Measurements from ENCODE around the gene ZNF529.
"Not testable (repeated sequence)": the region's sequence is repeated elsewhere in the genome, so short reads cannot be mapped to it uniquely, and the experiment has no call there.

ZNF529 gene

DNA sequence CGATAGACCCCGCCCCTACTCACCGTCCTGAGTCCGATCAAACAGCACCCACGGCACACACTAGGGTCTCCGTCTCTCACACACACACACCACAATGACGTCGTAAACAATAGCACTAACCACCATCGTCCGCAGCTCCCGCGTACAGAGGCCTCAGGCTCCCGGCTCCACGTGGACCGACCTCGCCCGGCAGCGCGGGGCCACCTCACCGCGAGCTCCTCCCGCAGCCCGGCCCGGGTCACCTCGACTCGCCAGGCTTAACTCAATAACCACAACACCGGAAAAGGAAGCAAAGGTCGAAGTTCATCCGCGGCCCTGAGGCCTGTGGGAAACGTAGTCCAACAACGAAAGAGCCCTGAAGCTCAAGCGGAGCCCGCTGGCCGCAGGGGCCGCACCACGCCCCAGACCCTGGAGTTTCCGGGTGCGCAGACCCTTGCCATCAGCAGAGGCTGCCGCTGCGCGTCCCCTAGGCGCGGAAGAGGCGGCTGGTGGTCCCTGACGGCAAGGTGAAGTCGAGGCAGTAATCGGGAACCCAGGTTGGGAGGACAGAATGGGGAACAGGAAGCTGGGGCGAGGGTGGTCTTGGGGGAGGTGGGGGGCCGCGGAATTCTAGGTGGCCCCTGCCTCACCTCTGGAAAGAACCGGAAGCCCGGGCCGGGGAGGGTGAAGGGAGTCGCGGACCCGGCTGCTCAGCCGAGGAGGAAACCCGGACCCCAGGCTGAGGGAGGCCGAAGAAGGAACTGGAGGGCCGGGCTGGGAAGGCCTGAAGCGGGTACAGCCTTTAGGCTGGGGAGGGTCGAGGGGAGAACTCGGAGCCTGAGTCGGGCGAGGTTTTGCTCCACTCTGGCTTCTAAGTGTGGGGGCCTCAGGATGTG, at the start of gene ZNF529:
Gene ZNF529, minus strand, starts transcription at position 273 of the 875 bp plus-strand sequence. CDS start 946 bp downstream, outside the sequence.
- Histone ChIP-seq H3K4me3 (ENCODE audit: insufficient read length, low read depth) (peak within 1 kb of the TSS; percentile 91), H3K4me1 (ENCODE audit: insufficient read depth, insufficient read length) (peaks cover 2% of the 10 kb centered on the region), H3K27me3 (ENCODE audit: insufficient read depth, insufficient read length) (no peaks in the 10 kb centered on the region), H3K9ac (ENCODE audit: insufficient read length, low read depth) (peak within 1 kb of the TSS; percentile 93), H3K36me3 (ENCODE audit: insufficient read depth, insufficient read length, low read length) (peaks cover 31% of the 10 kb centered on the region), H3K9me3 (ENCODE audit: insufficient read depth, low read length) (no peaks in the 10 kb centered on the region)
- peak; percentile 82 for DNase-seq (ENCODE audit: low read depth, low spot score)
- TF ChIP-seq ZNF274 (IDR thresholded peaks at IDR 0.05; ENCODE audit: low read depth, low read length) (no peak), YY1 (IDR thresholded peaks at IDR 0.05; ENCODE audit: insufficient read depth, insufficient read length) (no peak), SUZ12 (IDR thresholded peaks at IDR 0.05; ENCODE audit: extremely low read depth, insufficient read depth, insufficient read length) (no peak)

GRCh38 chr19:36605877-36606478, 32.9 kb upstream of the ZNF529 start:
- H3K9ac ChIP-seq (ENCODE audit: insufficient read length, low read depth), result peak overlapping the region; percentile 81
- H3K27me3 ChIP-seq (ENCODE audit: insufficient read depth, insufficient read length), result peaks cover 14% of the 10 kb centered on the region
- peaks cover 3% of the 10 kb centered on the region for H3K4me1 ChIP-seq (ENCODE audit: insufficient read depth, insufficient read length)
- TF ChIP-seq SUZ12 (IDR thresholded peaks at IDR 0.05; ENCODE audit: extremely low read depth, insufficient read depth, insufficient read length) (no peak), YY1 (IDR thresholded peaks at IDR 0.05; ENCODE audit: insufficient read depth, insufficient read length) (no peak), ZNF274 (IDR thresholded peaks at IDR 0.05; ENCODE audit: low read depth, low read length) (no peak)
- H3K9me3 ChIP-seq (ENCODE audit: insufficient read depth, low read length), result no peaks in the 10 kb centered on the region
- H3K4me3 ChIP-seq (ENCODE audit: insufficient read length, low read depth), result peak overlapping the region; percentile 81
- peaks cover 30% of the 10 kb centered on the region for H3K36me3 ChIP-seq (ENCODE audit: insufficient read depth, insufficient read length, low read length)
- DNase-seq (ENCODE audit: low read depth, low spot score), result no peak

GRCh38 chr19:36605101-36605876, 32.2 kb upstream of the ZNF529 start, which contains the start of gene ZNF382:
ZNF382 (plus strand) TSS chr19:36605313; CDS start chr19:36609915, 4,602 bp downstream.
- no peaks in the 10 kb centered on the region for H3K9me3 ChIP-seq (ENCODE audit: insufficient read depth, low read length)
- H3K9ac ChIP-seq (ENCODE audit: insufficient read length, low read depth), result peak within 1 kb of the TSS; percentile 81
- peak within 1 kb of the TSS; percentile 81 for H3K4me3 ChIP-seq (ENCODE audit: insufficient read length, low read depth)
- no peak for DNase-seq (ENCODE audit: low read depth, low spot score)
- H3K27me3 ChIP-seq (ENCODE audit: insufficient read depth, insufficient read length), result peaks cover 14% of the 10 kb centered on the region
- H3K4me1 ChIP-seq (ENCODE audit: insufficient read depth, insufficient read length), result peaks cover 3% of the 10 kb centered on the region
- TF ChIP-seq YY1 (IDR thresholded peaks at IDR 0.05; ENCODE audit: insufficient read depth, insufficient read length) (no peak), SUZ12 (IDR thresholded peaks at IDR 0.05; ENCODE audit: extremely low read depth, insufficient read depth, insufficient read length) (no peak), ZNF274 (IDR thresholded peaks at IDR 0.05; ENCODE audit: low read depth, low read length) (no peak)
- peaks cover 25% of the 10 kb centered on the region for H3K36me3 ChIP-seq (ENCODE audit: insufficient read depth, insufficient read length, low read length)

- Histone ChIP-seq H3K36me3 (ENCODE audit: insufficient read depth, insufficient read length, low read length) (peaks cover 21% of the 10 kb centered on the region), H3K27me3 (ENCODE audit: insufficient read depth, insufficient read length) (peaks cover 14% of the 10 kb centered on the region), H3K9ac (ENCODE audit: insufficient read length, low read depth) (peak overlapping the region; percentile 81), H3K9me3 (ENCODE audit: insufficient read depth, low read length) (no peaks in the 10 kb centered on the region), H3K4me3 (ENCODE audit: insufficient read length, low read depth) (peak overlapping the region; percentile 81), H3K4me1 (ENCODE audit: insufficient read depth, insufficient read length) (peaks cover 3% of the 10 kb centered on the region)
- no peak for DNase-seq (ENCODE audit: low read depth, low spot score)
- no peak for TF ChIP-seq SUZ12 (IDR thresholded peaks at IDR 0.05; ENCODE audit: extremely low read depth, insufficient read depth, insufficient read length)
- no peak for TF ChIP-seq ZNF274 (IDR thresholded peaks at IDR 0.05; ENCODE audit: low read depth, low read length)
- no peak for TF ChIP-seq YY1 (IDR thresholded peaks at IDR 0.05; ENCODE audit: insufficient read depth, insufficient read length)
Observed at GRCh38 chr19:36604656-36605100, 31.6 kb upstream of the ZNF529 start.

DNA sequence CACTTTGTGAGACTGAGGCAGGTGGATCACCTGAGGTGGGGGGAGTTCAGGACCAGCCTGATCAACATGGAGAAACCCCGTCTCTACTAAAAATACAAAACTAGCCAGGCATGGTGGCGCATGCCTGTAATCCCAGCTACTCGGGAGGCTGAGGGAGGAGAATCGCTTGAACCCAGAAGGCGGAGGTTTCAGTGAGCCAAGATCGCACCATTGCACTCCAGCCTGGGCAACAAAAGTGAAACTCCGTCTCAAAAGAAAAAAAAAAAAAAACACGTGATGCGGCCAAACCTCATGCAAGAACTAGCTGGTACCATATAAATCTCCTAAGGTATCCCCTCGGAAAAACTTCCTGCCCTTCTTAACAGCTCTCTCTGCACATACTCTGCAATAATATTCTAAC, 29.6 kb upstream of the ZNF529 start:
- H3K36me3 ChIP-seq (ENCODE audit: insufficient read depth, insufficient read length, low read length); DNase-seq (ENCODE audit: low read depth, low spot score); H3K9me3 ChIP-seq (ENCODE audit: insufficient read depth, low read length); H3K4me1 ChIP-seq (ENCODE audit: insufficient read depth, insufficient read length); H3K4me3 ChIP-seq (ENCODE audit: insufficient read length, low read depth); H3K9ac ChIP-seq (ENCODE audit: insufficient read length, low read depth): not testable (repeated sequence)
- H3K27me3 ChIP-seq (ENCODE audit: insufficient read depth, insufficient read length), result peaks cover 14% of the 10 kb centered on the region

- no peak overlapping the region for H3K4me3 ChIP-seq (ENCODE audit: insufficient read length, low read depth)
- no peaks in the 10 kb centered on the region for H3K27me3 ChIP-seq (ENCODE audit: insufficient read depth, insufficient read length)
- H3K4me1 ChIP-seq (ENCODE audit: insufficient read depth, insufficient read length), result peaks cover 2% of the 10 kb centered on the region
- H3K9me3 ChIP-seq (ENCODE audit: insufficient read depth, low read length), result no peaks in the 10 kb centered on the region
- peaks cover 43% of the 10 kb centered on the region for H3K36me3 ChIP-seq (ENCODE audit: insufficient read depth, insufficient read length, low read length)
- no peak for DNase-seq (ENCODE audit: low read depth, low spot score)
- H3K9ac ChIP-seq (ENCODE audit: insufficient read length, low read depth), result no peak overlapping the region
- no peak for TF ChIP-seq ZNF274 (IDR thresholded peaks at IDR 0.05; ENCODE audit: low read depth, low read length)
- TF ChIP-seq YY1 (IDR thresholded peaks at IDR 0.05; ENCODE audit: insufficient read depth, insufficient read length), result no peak
- TF ChIP-seq SUZ12 (IDR thresholded peaks at IDR 0.05; ENCODE audit: extremely low read depth, insufficient read depth, insufficient read length), result no peak
Observed at GRCh38 chr19:36579255-36579654, 6.2 kb upstream of the ZNF529 start.
